ENCODE measurements around the gene FAM13A.

- TF ChIP-seq CTCF (IDR thresholded peaks at IDR 0.05; ENCODE audit: poor library complexity, severe bottlenecking) (no peak), POLR2AphosphoS5 (IDR thresholded peaks at IDR 0.05) (no peak), SMC3 (conservative IDR thresholded peaks at IDR 0.05; ENCODE audit: poor library complexity) (no peak), EP300 (conservative IDR thresholded peaks at IDR 0.05; ENCODE audit: poor library complexity, severe bottlenecking) (no peak), REST (IDR thresholded peaks at IDR 0.05; ENCODE audit: borderline replicate concordance) (no peak), RAD21 (conservative IDR thresholded peaks at IDR 0.05) (no peak), TAF1 (IDR thresholded peaks at IDR 0.05; ENCODE audit: low read depth) (no peak), EZH2 (IDR thresholded peaks at IDR 0.05; ENCODE audit: borderline replicate concordance, insufficient read depth, low read length, poor library complexity, severe bottlenecking) (no peak), MXI1 (conservative IDR thresholded peaks at IDR 0.05; ENCODE audit: poor library complexity, severe bottlenecking) (no peak)
Measured at GRCh38 chr4:88736264-88736663, 320.7 kb downstream of the FAM13A start.
